GM18951 (cell line): Measurements from ENCODE around the gene PGM5.
"Not testable (repeated sequence)": the region's sequence is repeated elsewhere in the genome, so short reads cannot be mapped to it uniquely, and the experiment has no call there.

Experiments used
- in situ Hi-C: fragments of 300-500 bp; cut with MboI; formaldehyde crosslinking; loops from one replicate; pipeline ENCODE4 v1.12.0; 2022; ENCODE audit warnings: low sequenced_read_pairs, mixed read lengths, inconsistent platforms; ENCODE audit not compliant: unreplicated experiment

PGM5 gene

DNA sequence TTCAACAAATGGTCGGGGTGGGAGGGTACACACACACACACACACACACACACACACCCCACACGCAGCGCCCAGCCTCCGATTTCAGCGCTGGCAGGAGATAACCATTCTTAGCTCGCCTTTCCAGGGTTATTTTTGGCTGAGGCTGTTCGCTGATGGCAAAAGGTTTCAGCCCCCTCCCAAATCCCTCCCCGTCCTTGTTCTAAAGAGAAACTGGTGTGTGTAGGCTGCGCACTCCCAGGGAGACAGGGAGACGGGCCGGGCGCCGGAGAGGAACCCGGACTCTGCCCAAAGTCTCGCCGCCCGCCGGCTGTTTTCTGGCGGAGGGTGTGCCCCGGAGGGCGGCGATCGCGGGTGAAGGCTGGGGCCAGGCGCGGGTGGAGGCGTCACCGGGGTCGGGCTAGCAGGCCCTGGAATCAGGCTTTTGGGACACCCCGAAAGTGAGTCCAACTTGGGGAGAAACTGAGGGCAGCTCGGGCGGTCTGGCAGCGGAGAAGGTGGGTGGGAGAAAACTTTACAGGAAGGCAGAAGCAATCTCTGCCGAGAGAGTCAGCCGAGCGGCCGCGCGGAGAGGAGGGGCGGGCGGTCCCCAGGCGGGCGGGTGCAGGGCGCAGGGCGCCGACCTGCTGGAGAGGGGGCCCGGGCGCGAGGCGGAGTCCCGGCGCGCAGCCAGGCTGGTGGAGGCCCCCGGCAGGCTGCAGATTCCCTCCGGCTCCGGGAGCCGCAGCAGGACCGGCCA lies at the start of gene PGM5:
PGM5 (plus strand) TSS at position 232 of the 739 bp plus-strand sequence. CDS start 517 bp downstream, outside the sequence.
- in situ Hi-C loops = loop anchor here (25.0 kb wide), 1 partner anchor 206 kb away; no protein-coding TSS in a partner anchor

GRCh38 chr9:68307127-68307526 lies 49.3 kb upstream of the PGM5 start:
- in situ Hi-C loops = not testable (repeated sequence)

DNA sequence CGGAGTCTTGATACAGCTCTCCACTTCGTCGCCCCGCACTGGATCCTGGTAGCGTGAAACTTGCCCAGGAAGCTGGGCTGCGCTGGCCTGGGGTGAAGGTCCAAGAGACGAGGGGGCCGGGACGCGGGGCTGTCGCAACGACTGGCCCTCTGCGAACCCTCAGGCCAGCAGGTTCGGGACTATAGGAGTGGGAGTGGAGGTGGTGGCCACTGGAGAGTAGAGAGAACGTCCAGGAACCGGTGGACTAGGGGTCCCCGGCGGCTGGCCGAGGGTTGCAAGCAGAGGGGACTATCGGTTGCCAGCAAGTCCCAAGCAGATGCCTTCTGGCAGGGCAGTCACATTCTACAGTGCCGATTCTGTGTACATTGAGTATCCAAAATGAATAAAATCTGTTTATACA lies 48.8 kb upstream of the PGM5 start:
- in situ Hi-C loops = not testable (repeated sequence)

DNA sequence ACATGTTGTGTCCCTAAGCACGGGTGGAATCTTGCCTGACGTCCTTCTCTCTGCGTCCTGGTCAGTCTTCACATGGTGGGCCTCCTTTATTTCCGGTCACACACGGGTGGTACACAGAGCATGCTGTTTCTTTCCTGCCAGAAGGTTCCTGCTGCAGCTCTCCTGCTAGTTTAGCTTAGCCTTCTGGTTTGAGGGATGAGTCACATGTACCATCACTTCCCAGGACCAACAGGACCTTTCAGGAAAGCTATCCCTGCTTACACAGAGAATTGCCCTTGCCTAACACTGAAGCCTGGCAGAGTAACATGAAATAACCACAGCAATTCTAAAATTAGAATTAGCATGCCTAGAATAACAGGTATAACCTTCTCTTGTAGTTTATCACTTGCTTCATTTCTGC lies 45.2 kb upstream of the PGM5 start:
- in situ Hi-C loops = not testable (repeated sequence)

GRCh38 chr9:68318209-68318608 lies 38.2 kb upstream of the PGM5 start:
- in situ Hi-C loops = not testable (repeated sequence)

- in situ Hi-C loops = not testable (repeated sequence)
Observed at GRCh38 chr9:68323749-68324148, 32.7 kb upstream of the PGM5 start.

GRCh38 chr9:68324518-68324917 lies 31.9 kb upstream of the PGM5 start:
- in situ Hi-C loops = not testable (repeated sequence)

GRCh38 chr9:68329106-68329505 lies 27.3 kb upstream of the PGM5 start:
- in situ Hi-C loops = not testable (repeated sequence)

DNA sequence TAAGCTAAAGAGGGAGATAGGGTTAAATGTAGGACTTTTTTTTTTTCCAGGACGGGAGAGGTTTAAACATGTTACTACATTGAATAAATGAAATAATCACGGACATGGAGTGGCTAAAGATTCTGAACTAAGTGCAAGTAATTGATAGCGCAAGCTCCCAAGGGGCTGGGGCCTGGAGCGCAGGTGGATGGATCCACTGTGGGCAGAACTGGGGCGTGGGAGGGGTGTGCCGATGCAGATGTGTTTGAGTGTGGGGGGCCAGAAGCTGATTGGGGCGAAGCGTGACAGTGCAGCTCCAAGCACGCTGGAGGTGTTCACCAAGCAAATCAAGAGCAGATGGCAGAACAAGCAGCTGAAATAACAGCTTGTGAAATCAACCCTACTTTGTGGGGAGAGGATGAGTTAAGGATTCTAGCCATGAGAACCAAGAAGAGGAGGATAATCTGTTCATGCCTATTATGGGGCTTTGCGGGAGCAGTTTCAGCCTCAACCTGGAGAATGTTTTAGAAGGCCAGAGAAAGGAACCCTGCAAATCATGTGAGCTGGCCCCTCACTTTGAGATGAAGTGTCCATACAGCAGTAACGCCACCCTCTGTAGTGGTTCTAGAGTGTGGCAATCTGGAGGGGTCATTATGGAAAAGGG lies 25.8 kb upstream of the PGM5 start:
- in situ Hi-C loops = not testable (repeated sequence)

DNA sequence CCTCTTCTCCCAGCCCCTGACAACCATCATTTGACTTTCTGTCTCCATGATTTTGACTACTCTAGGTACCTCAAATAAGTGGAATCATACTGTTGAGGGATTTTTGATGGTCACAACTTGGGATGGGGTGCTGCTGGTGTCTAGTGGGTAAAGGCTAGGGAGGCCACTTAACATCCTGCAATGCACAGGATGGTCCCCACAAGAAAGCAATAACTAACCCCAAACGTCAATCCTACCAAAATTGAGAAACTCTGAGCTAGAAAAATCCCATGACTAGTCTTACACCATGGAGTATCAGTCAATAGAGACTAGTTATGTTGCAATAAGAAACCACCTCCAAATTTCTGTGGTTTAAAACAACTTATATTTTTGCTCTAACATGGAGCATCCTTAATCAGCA lies 24.3 kb upstream of the PGM5 start:
- in situ Hi-C loops = not testable (repeated sequence)

GRCh38 chr9:68335935-68336334 lies 20.5 kb upstream of the PGM5 start:
- in situ Hi-C loops = not testable (repeated sequence)

- in situ Hi-C loops = not testable (repeated sequence)
Observed at GRCh38 chr9:68336639-68337339, 19.6 kb upstream of the PGM5 start.

DNA sequence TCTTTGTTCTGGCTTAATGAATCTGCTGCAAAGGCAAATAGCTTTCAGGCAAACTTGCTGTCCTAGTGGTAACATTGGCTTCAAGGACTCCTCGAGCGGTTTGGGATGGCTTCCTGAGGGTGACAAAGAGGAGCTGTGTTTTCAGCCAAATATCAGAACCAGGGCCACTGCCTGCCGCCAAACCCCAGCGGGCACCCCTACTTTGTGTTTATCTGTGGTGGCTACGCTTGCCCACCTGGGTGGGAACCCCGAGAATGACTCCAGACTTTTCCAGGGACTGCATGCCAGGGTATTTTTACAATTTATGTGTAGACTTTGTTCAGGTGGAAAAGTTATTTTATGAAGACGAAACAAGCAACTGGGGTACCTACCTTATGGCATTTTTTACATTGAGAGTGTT lies 18.4 kb upstream of the PGM5 start:
- in situ Hi-C loops = not testable (repeated sequence)

DNA sequence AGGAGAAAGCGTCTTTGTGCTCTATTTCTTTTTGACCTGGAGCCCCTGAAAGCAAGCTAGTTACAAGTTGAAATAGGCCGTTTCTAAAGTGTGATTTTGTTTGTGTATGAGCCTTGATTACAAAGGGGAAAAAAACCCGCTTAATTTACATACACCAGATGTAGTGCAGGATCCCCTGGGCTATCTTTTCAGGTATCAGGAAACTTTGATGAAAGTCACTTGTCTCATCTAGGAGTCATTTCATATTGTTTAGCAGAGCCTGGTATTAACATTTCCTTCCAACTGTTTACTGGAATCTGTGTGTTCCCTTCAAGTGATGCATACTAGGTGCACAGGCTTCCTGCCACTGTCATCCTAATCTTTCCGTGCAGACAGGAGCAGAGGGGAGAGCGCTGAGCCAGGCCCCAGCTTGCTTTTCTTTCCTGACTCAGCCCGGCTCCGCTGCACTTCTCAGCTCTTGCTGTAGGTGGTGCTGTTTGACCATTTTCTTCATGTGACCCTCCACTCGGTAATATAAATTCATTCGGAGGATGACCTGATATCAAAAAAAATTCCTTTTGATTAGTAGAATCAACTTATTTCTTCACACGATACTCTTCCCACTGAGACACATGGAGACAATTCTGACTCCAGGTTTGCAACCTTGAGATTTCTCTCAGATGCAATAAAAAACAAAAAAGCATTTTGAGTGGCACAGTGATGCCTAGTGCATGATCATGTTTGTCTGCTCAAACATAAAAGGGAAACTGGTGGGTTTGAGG lies 14.0 kb upstream of the PGM5 start:
- in situ Hi-C loops = not testable (repeated sequence)

DNA sequence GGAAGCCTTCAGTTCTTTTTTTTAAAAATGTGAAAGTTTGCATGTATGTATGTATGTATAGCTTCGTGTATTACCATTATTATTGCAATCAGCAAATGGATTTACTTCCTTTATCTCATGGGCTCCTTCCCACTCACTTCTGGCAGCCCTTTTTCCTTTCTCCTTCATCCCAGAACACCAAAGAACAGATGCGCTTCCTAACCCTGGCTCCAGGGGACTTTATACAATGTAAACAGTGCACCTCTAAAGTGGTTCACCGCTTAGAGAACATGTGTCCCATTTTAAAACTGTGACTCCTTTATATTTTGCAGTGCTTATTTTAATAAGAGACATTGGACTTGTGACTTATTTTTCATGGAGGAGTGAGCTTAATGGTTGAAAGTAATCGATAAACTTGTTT lies 13.2 kb upstream of the PGM5 start:
- in situ Hi-C loops = not testable (repeated sequence)

DNA sequence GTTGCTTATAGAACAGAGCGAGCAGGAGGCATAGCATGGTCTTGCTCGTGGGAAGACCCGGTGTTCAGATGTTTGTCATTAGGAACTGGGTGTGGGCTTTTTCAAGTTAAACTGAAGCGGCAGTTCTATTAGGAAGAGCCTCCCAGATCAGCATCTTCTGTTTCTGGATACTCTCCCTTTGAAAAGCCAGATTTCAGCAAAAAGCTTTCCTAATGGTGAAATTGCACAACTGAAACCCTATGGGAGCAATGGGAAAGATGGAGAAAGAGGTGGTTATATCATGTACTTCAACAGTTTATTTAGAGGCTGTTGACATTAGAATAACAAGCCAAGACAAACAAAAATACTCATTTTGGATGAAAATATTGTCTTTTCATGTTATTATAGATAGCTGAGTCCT lies 12.4 kb upstream of the PGM5 start:
- in situ Hi-C loops = not testable (repeated sequence)

- in situ Hi-C loops = loop anchor here (25.0 kb wide), 1 partner anchor 211 kb away; no protein-coding TSS in a partner anchor
Observed at GRCh38 chr9:68351689-68352088, 4.7 kb upstream of the PGM5 start.

DNA sequence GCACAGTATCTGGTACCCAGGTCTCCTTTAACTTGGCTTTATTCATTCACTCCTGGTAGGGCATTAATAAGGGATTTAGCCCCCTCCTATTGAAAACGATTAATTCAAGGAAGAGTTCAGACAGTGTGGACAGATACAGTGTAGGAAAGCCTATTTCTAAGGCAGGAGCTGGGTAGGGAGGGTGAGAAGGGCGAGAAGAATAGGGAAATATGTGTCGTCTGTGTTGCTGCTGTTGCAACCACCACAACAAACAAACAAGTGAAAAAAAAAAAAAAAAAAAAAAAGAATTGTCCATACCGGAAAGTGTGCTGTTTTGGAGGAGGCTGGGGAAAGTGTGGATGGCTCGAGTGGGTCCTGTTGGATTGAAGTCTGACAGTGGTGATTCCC lies 425 bp upstream of the PGM5 start:
- in situ Hi-C loops = loop anchor here (25.0 kb wide), 1 partner anchor 206 kb away; no protein-coding TSS in a partner anchor

DNA sequence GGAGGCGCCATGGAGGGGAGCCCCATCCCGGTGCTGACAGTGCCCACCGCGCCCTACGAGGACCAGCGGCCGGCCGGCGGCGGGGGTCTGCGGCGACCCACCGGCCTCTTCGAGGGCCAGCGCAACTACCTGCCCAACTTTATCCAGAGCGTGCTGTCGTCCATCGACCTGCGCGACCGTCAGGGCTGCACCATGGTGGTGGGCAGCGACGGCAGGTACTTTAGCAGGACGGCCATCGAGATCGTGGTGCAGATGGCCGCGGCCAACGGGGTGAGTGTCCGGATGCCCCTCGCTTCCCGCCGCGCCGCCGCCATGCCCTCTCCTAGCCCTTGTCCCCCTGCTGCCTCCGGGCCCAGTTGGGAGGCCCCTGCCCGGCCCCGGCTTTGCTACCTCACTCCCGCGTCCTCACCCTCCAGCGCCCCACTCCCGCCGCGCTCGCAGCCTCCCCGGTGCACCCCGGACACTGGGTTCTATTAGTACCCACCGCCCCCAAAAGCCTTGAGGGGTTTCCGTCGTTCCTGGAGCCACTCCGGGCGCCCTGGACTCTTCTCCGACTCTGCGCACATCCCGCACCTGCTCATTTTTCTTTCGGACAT lies 806 bp downstream of the PGM5 start:
- in situ Hi-C loops = loop anchor here (25.0 kb wide), 1 partner anchor 205 kb away; no protein-coding TSS in a partner anchor
